ENCODE results near the gene NT5DC3. TPM values are rescaled to one million over a fixed set of nuclear protein-coding genes. Genes with fewer than 3 reads are reported as not detected.

NT5DC3 gene
- total RNA-seq, 4 donors from 2014 or later: 3.6 to 5.8 (median 4.4) TPM

DNA sequence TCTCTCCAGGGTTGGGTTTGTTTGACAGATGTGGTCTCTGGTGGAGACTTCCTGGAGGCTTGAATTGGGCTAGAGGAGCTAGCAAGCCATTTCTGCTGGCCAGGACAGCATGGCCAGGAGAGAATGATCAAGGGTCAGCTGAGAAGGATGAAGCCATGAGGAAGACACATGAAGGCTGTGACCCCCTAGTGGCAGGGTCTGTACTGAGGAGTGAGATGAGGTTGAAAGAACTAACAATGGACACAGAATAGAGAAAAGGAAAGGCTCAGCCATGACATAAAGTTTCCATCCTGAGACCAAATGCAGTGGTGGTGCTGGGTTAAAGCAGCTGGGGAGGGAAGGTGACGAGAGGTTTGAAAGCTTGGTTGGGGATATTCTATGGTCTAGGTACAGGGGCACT, 89.9 kb downstream of the NT5DC3 start:
- Histone ChIP-seq H3K9me3 (no peaks in the 10 kb centered on the region), H3K4me1 (no peaks in the 10 kb centered on the region), H3K27me3 (no peaks in the 10 kb centered on the region), H3K4me3 (replicated peaks in 1 of 3) (no peak overlapping the region), H3K27ac (no peak overlapping the region), H3K36me3 (no peaks in the 10 kb centered on the region)
- intact Hi-C loops (cut with DNase I): no loop called here
- no peak for DNase-seq
- no peak for TF ChIP-seq CTCF (IDR thresholded peaks at IDR 0.05)
- no peak for TF ChIP-seq POLR2A (IDR thresholded peaks at IDR 0.05)
- 87 to 88% methylated on average over 1 of the region's 1 CpG for WGBS, 2 donors

GRCh38 chr12:103748875-103749274, 92.2 kb downstream of the NT5DC3 start:
- H3K27me3 ChIP-seq: no peaks in the 10 kb centered on the region
- TF ChIP-seq POLR2A (IDR thresholded peaks at IDR 0.05): no peak
- TF ChIP-seq CTCF (IDR thresholded peaks at IDR 0.05): no peak
- no peak overlapping the region for H3K4me3 ChIP-seq (replicated peaks in 1 of 3)
- intact Hi-C loops (cut with DNase I): no loop called here
- no peaks in the 10 kb centered on the region for H3K4me1 ChIP-seq
- no peaks in the 10 kb centered on the region for H3K36me3 ChIP-seq
- no peak overlapping the region for H3K27ac ChIP-seq
- H3K9me3 ChIP-seq: no peaks in the 10 kb centered on the region
- WGBS, 2 donors: 85 to 86% methylated on average over 12 of the region's 12 CpGs
- DNase-seq: no peak

DNA sequence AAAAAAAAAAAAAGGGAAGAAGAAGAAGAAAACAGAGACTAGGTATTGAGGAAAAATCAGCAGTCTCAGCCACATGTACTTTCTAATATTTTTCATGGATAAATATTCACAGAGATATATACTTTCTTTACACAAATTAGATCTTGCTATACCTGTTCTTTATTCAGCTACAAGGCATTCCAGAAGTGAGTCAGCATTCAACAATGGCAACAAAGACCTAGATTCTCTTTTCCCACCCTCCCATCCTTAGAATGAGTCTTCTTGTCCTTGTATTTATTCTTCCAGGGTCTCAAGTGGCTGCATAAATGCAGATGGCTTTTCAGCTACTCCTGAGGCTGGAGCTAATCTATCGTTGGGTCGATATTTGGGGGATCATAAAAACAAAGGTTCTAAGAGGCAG, 93.0 kb downstream of the NT5DC3 start:
- WGBS, 2 donors: 91 to 92% methylated on average over 2 of the region's 2 CpGs
- H3K4me3 ChIP-seq (replicated peaks in 1 of 3): no peak overlapping the region
- H3K27ac ChIP-seq: no peak overlapping the region
- intact Hi-C loops (cut with DNase I): no loop called here
- H3K9me3 ChIP-seq: no peaks in the 10 kb centered on the region
- H3K36me3 ChIP-seq: no peaks in the 10 kb centered on the region
- TF ChIP-seq CTCF (IDR thresholded peaks at IDR 0.05): no peak
- TF ChIP-seq POLR2A (IDR thresholded peaks at IDR 0.05): no peak
- no peak for DNase-seq
- no peaks in the 10 kb centered on the region for H3K4me1 ChIP-seq
- no peaks in the 10 kb centered on the region for H3K27me3 ChIP-seq

DNA sequence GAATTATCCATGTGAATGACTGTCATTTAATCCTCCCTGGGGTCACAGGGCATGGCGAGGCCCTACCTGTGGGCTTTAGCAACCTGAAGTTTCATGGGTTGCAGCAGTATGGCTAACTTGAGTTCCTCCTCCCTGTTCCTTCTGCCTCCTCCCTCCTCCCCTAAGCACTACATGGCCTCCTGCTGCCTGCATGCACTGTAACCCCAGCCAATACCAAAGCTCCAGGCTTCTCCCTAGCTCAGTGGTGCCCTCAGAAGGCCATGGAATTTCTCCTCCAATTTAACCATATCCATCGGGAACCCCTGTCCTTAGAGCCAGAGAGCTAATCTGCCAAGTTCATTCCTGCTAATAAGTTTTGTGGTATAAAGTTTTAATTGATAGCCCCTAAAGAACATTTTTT, 95.1 kb downstream of the NT5DC3 start:
- Histone ChIP-seq H3K9me3 (no peaks in the 10 kb centered on the region), H3K4me3 (replicated peaks in 1 of 3) (no peak overlapping the region), H3K27me3 (no peaks in the 10 kb centered on the region), H3K36me3 (no peaks in the 10 kb centered on the region), H3K27ac (no peak overlapping the region), H3K4me1 (no peaks in the 10 kb centered on the region)
- no peak for DNase-seq
- intact Hi-C loops (cut with DNase I): no loop called here
- TF ChIP-seq POLR2A (IDR thresholded peaks at IDR 0.05): no peak
- TF ChIP-seq CTCF (IDR thresholded peaks at IDR 0.05): no peak
- 67 to 77% methylated on average over 2 of the region's 2 CpGs for WGBS, 2 donors

DNA sequence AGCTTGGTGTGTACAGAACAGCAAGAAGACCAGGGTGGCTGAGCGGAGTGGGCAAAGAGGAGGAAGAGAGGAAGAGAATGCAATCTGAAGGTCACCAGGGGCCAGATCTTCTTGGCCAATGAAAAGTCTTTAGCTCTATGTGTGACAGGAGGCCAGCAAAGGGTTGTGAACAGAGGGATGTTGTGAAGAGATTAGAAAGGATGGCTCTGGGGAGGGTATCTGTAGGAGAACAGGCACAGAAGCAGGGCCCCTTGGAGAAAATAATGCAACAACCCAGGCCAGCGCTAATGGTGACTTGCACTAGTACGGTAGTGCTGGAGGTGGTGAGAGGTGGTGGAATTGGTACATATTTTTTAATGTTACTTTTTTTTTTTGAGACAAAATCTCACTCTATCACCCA, 97.2 kb downstream of the NT5DC3 start:
- Histone ChIP-seq H3K27ac (no peak overlapping the region), H3K36me3 (no peaks in the 10 kb centered on the region), H3K9me3 (no peaks in the 10 kb centered on the region), H3K4me3 (replicated peaks in 1 of 3) (no peak overlapping the region), H3K27me3 (no peaks in the 10 kb centered on the region), H3K4me1 (no peaks in the 10 kb centered on the region)
- TF ChIP-seq POLR2A (IDR thresholded peaks at IDR 0.05): no peak
- TF ChIP-seq CTCF (IDR thresholded peaks at IDR 0.05): no peak
- intact Hi-C loops (cut with DNase I): no loop called here
- no peak for DNase-seq
- WGBS, 2 donors: 97 to 98% methylated on average over 3 of the region's 3 CpGs
